K562 (cell line): ENCODE data around the gene JAKMIP2. TPM values are rescaled to one million over a fixed set of nuclear protein-coding genes. Genes with fewer than 3 reads are reported as not detected.

Source experiments
- ATAC-seq: fragments of 200-7000 bp; cut with Tn5 transposase; 3 replicates; pipeline ENCODE4 v1.9.1; 2020; ENCODE audit warnings: moderate library complexity
- BruUV-seq: library from RNA; stranded (reverse); fragments of 400-500 nt; replicated peaks from 2 replicates; lab custom pipeline; 2021; lab: Mats Ljungman, UMichigan
- CTCF ChIA-PET: fragments of 300-600 bp; formaldehyde crosslinking; extraction: SDS; loops from one replicate; lab custom pipeline; 2021; ENCODE audit warnings: low intra/inter-chr PET ratio; lab: Yijun Ruan, JAX
- POLR2A ChIA-PET: fragments of 300-600, 350-650 bp; sonication (Branson Sonifier 250); formaldehyde crosslinking; extraction: SDS; loops from one replicate; lab custom pipeline; 2021; ENCODE audit warnings: antibody characterized with exemption, inconsistent platforms; lab: Yijun Ruan, JAX
- DNase-seq, 4 experiments: peaks; one replicate each; pipeline versions ENCODE4 v3.0.0 to v3.0.0-alpha.2; 2011 to 2018; ENCODE audit warnings: low spot score in 3 of 4, mixed read lengths in 3 of 4; ENCODE audit errors: extremely low read depth in 1 of 4
- FAIRE-seq: peaks from 2 replicates; lab custom pipeline; 2011; peaks lifted over from hg19 to GRCh38; lab: Jason Lieb, UNC
- H2AFZ ChIP-seq: 2 replicates; pipeline ENCODE4 v1.6.0; 2011; ENCODE audit warnings: low read depth, low read length, control low read depth, inconsistent platforms
- H3K27ac ChIP-seq: fragments of 200-600 bp; 3 replicates; pipeline ENCODE4 v1.8.0; 2011; ENCODE audit warnings: low read depth, mild to moderate bottlenecking, control low read depth, inconsistent platforms, low read length, moderate library complexity, mixed read lengths; ENCODE audit errors: extremely low read depth
- H3K27me3 ChIP-seq, 2 experiments: fragments of 300-600 bp in 1 of 2; 2 replicates in 1 of 2; 3 replicates in 1 of 2; pipeline versions ENCODE4 v1.6.0 to v1.8.0; 2011; ENCODE audit warnings: inconsistent platforms in 2 of 2, low read length in 2 of 2, mild to moderate bottlenecking in 1 of 2, mixed read lengths in 1 of 2, moderate library complexity in 1 of 2; ENCODE audit not compliant: control insufficient read depth in 2 of 2, insufficient read depth in 2 of 2
- H3K36me3 ChIP-seq: fragments of 300-600 bp; 3 replicates; pipeline ENCODE4 v1.8.0; 2011; ENCODE audit warnings: mild to moderate bottlenecking, low read length, inconsistent platforms; ENCODE audit not compliant: control insufficient read depth, insufficient read depth
- H3K4me1 ChIP-seq, 2 experiments: fragments of 200-600 bp in 1 of 2; replicated peaks in 1 of 2; 2 replicates in 1 of 2; 3 replicates in 1 of 2; pipeline versions ENCODE4 v1.5.1 to v1.8.0; 2011; ENCODE audit warnings: inconsistent platforms in 2 of 2, low read length in 2 of 2, mild to moderate bottlenecking in 1 of 2, mixed read lengths in 1 of 2, moderate library complexity in 1 of 2; ENCODE audit not compliant: control insufficient read depth in 2 of 2, insufficient read depth in 2 of 2
- H3K4me2 ChIP-seq: 2 replicates; pipeline ENCODE4 v1.6.1; 2011; ENCODE audit warnings: low read length, control low read depth, inconsistent platforms, mixed read lengths; ENCODE audit not compliant: insufficient read depth
- H3K4me3 ChIP-seq: fragments of 200-600 bp; sonication (generic), shearing (Covaris generic); 2 replicates; pipeline ENCODE4 v1.5.1; 2016; ENCODE audit warnings: control low read depth, inconsistent platforms
- H3K79me2 ChIP-seq: fragments of 200-600 bp; 3 replicates; pipeline ENCODE4 v1.8.0; 2011; ENCODE audit warnings: low read length, inconsistent platforms; ENCODE audit not compliant: control insufficient read depth, insufficient read depth
- H3K9ac ChIP-seq, 2 experiments: 2 replicates each; pipeline versions ENCODE4 v1.6.0 to v1.6.1; 2011; ENCODE audit warnings: low read depth in 2 of 2, low read length in 2 of 2, control low read depth in 1 of 2, inconsistent platforms in 1 of 2, mild to moderate bottlenecking in 1 of 2, mixed read lengths in 1 of 2; ENCODE audit not compliant: insufficient read depth in 1 of 2
- H3K9me1 ChIP-seq: one replicate; pipeline ENCODE4 v1.6.0; 2011; ENCODE audit warnings: inconsistent platforms, mild to moderate bottlenecking, low read length, moderate library complexity; ENCODE audit not compliant: control insufficient read depth, insufficient read depth
- H3K9me3 ChIP-seq: replicated peaks from 2 replicates; pipeline ENCODE4 v1.5.1; 2011; ENCODE audit warnings: low read depth, low read length, inconsistent platforms; ENCODE audit not compliant: control insufficient read depth, insufficient read depth
- H4K20me1 ChIP-seq: replicated peaks from 2 replicates; pipeline ENCODE4 v1.6.1; 2011; ENCODE audit warnings: low read length, inconsistent platforms, mixed read lengths; ENCODE audit not compliant: control insufficient read depth, insufficient read depth
- CTCFL ChIP-seq: IDR thresholded peaks from 2 replicates; pipeline ENCODE4 v1.6.1; 2011; ENCODE audit warnings: borderline replicate concordance, low read depth, mild to moderate bottlenecking, moderate library complexity, low read length; ENCODE audit not compliant: insufficient read depth, poor library complexity, severe bottlenecking
- EWSR1 ChIP-seq: fragments of 450-650 bp; IDR thresholded peaks from 2 replicates; pipeline ENCODE4 v1.6.1; 2018; ENCODE audit warnings: borderline replicate concordance, mild to moderate bottlenecking, low read depth, moderate library complexity; ENCODE audit not compliant: partially characterized antibody
- KLF16 ChIP-seq: IDR thresholded peaks from 2 replicates; pipeline ENCODE4 v1.6.1; 2016; ENCODE audit warnings: antibody characterized with exemption
- MBD2 ChIP-seq: sonication (generic); IDR thresholded peaks from 2 replicates; pipeline ENCODE4 v1.6.1; 2016; ENCODE audit warnings: low read depth, borderline replicate concordance
- TAF15 ChIP-seq: fragments of 200-400 bp; formaldehyde crosslinking; IDR thresholded peaks from 2 replicates; pipeline ENCODE4 v1.6.1; 2017; ENCODE audit warnings: mild to moderate bottlenecking, low read depth, low read length, moderate library complexity
- WGBS: fragments of 100-300 bp; shearing (Covaris generic); methylation state at CpG from one replicate; pipeline ENCODE4 v1.1.6; 2016; ENCODE audit warnings: low coverage, mixed read lengths; ENCODE audit not compliant: insufficient coverage; ENCODE audit errors: missing lambda C conversion rate; 5-methylcytosine and 5-hydroxymethylcytosine counted together
- in situ Hi-C: fragments of 300-500 bp; cut with MboI; formaldehyde crosslinking; loops from 4 replicates; pipeline ENCODE4 v1.15.0; 2018; ENCODE audit warnings: inconsistent platforms, mixed read lengths
- intact Hi-C: fragments of 100-400 bp; cut with micrococcal nuclease; formaldehyde crosslinking; loops from 2 replicates; pipeline ENCODE4 v1.14.2; 2022
- polyA plus RNA-seq, 8 experiments: library from polyadenylated mRNA; depleted of rRNA in 4 of 8; stranded (reverse) in 5 of 8; unstranded in 3 of 8; fragments of >200 nt; fragmentation: Nextera tagmentation in 2 of 8; fragmentation: Illumina TruSeq in 1 of 8; extraction: Ambion mirVana in 2 of 8; extraction: Trizol in 1 of 8; gene quantifications; 2 replicates each; pipeline versions ENCODE4 v1.2.1 to v1.2.3, GENCODE V29; 2011 to 2014; ENCODE audit warnings: inconsistent platforms in 1 of 8, missing spikeins in 1 of 8
- total RNA-seq, 7 experiments: library from RNA; depleted of rRNA in 6 of 7; stranded (reverse); fragments of >200 nt in 6 of 7; fragmentation: Illumina TruSeq in 2 of 7; extraction: Trizol in 2 of 7; gene quantifications; 2 replicates each; pipeline versions ENCODE4 v1.2.1 to v1.2.3, GENCODE V29; 2011 to 2021; ENCODE audit warnings: low replicate concordance in 1 of 7

JAKMIP2 gene
- total and polyA plus RNA-seq, 9 of the 15 experiments (the other 6 are each of a cell fraction or from before 2014, with no cell fraction given): not detected

- H3K27ac ChIP-seq: no peak overlapping the region
- H3K4me1 ChIP-seq: no peaks in the 10 kb centered on the region
- ATAC-seq: no peak
- 1% methylated on average over 4 of the region's 4 CpGs for whole genome bisulfite sequencing
- no peak overlapping the region for H3K9ac ChIP-seq
- in situ Hi-C loops: no loop called here
- no peaks in the 10 kb centered on the region for H4K20me1 ChIP-seq
- no peaks in the 10 kb centered on the region for H3K27me3 ChIP-seq
- H3K4me2 ChIP-seq: no peak overlapping the region
- no peaks in the 10 kb centered on the region for H3K9me1 ChIP-seq
- intact Hi-C loops: no loop called here
- BruUV-seq: no TSS peak
- POLR2A ChIA-PET: no interaction called here
- H3K4me3 ChIP-seq: no peak overlapping the region
- CTCF ChIA-PET: no interaction called here
- no peak for FAIRE-seq
- no peak for TF ChIP-seq EWSR1
- no peak for TF ChIP-seq TAF15
- no peaks in the 10 kb centered on the region for H3K9me3 ChIP-seq
- H3K36me3 ChIP-seq: no peaks in the 10 kb centered on the region
- no peaks in the 10 kb centered on the region for H3K79me2 ChIP-seq
- no peak overlapping the region for H2AFZ ChIP-seq
- DNase-seq: no peak
Observed at GRCh38 chr5:147740864-147741263, 41.7 kb downstream of the JAKMIP2 start.

GRCh38 chr5:147737921-147738320, 44.6 kb downstream of the JAKMIP2 start:
- intact Hi-C loops: no loop called here
- TF ChIP-seq MBD2 (no peak), CTCFL (no peak), KLF16 (no peak)
- 0% methylated on average over 3 of the region's 3 CpGs for WGBS
- no peaks in the 10 kb centered on the region for H3K9me3 ChIP-seq
- ATAC-seq (no peak), DNase-seq (no peak), FAIRE-seq (no peak)
- no peaks in the 10 kb centered on the region for H3K36me3 ChIP-seq
- no peaks in the 10 kb centered on the region for H3K27me3 ChIP-seq
- no peaks in the 10 kb centered on the region for H3K79me2 ChIP-seq
- H4K20me1 ChIP-seq: no peaks in the 10 kb centered on the region
- H3K27ac ChIP-seq: no peak overlapping the region
- no TSS peak for BruUV-seq
- H3K4me2 ChIP-seq: no peak overlapping the region
- ChIA-PET CTCF (no interaction called here), POLR2A (no interaction called here)
- no peak overlapping the region for H3K9ac ChIP-seq
- H2AFZ ChIP-seq: no peak overlapping the region
- H3K4me1 ChIP-seq: no peaks in the 10 kb centered on the region
- H3K9me1 ChIP-seq: no peaks in the 10 kb centered on the region
- in situ Hi-C loops: no loop called here
- H3K4me3 ChIP-seq: no peak overlapping the region
